GM19043 (cell line): Measurements from ENCODE around the gene REM2.

Source experiments
- ATAC-seq: cut with Tn5 transposase; IDR thresholded peaks from one replicate; pipeline ENCODE4 v1.9.1; 2021; ENCODE audit warnings: low read depth; ENCODE audit not compliant: unreplicated experiment

Gene REM2

GRCh38 chr14:22872033-22872832 lies 10.8 kb upstream of the REM2 start:
- ATAC-seq = no peak

GRCh38 chr14:22872833-22873520 lies 10.0 kb upstream of the REM2 start:
- no peak for ATAC-seq

GRCh38 chr14:22875003-22875747 lies 7.8 kb upstream of the REM2 start:
- ATAC-seq = no peak

GRCh38 chr14:22875748-22876319 lies 7.2 kb upstream of the REM2 start:
- no peak for ATAC-seq

GRCh38 chr14:22877000-22877501 lies 6.0 kb upstream of the REM2 start:
- no peak for ATAC-seq

GRCh38 chr14:22878271-22879246 lies 4.5 kb upstream of the REM2 start:
- no peak for ATAC-seq

GRCh38 chr14:22882064-22882463 lies 958 bp upstream of the REM2 start:
- no peak for ATAC-seq

GRCh38 chr14:22882529-22883172 lies 371 bp upstream of the REM2 start:
- ATAC-seq = no peak

GRCh38 chr14:22884076-22884737 lies 1.2 kb downstream of the REM2 start:
- ATAC-seq = no peak

GRCh38 chr14:22884738-22885523 lies 1.9 kb downstream of the REM2 start:
- ATAC-seq = no peak

GRCh38 chr14:22885975-22886374 lies 3.0 kb downstream of the REM2 start:
- ATAC-seq = no peak

GRCh38 chr14:22886500-22887259 lies 3.7 kb downstream of the REM2 start:
- peak; percentile 33 for ATAC-seq

GRCh38 chr14:22887260-22887989 lies 4.4 kb downstream of the REM2 start:
- ATAC-seq = peak; percentile 28

GRCh38 chr14:22887990-22888378 lies 5.0 kb downstream of the REM2 start:
- peak; percentile 50 for ATAC-seq

GRCh38 chr14:22888662-22889061 lies 5.6 kb downstream of the REM2 start:
- ATAC-seq = no peak

GRCh38 chr14:22890416-22890815 lies 7.4 kb downstream of the REM2 start:
- ATAC-seq = no peak

- no peak for ATAC-seq
Observed at GRCh38 chr14:22892488-22892887, 9.5 kb downstream of the REM2 start.
